BJ (cell line): ENCODE data around the gene NENF. TPM values are rescaled to one million over a fixed set of nuclear protein-coding genes. Genes with fewer than 3 reads are reported as not detected.

ENCODE experiments used
- CTCF ChIA-PET: fragments of 350-600 bp; formaldehyde crosslinking; extraction: SDS; loops from one replicate; lab custom pipeline; 2021; ENCODE audit warnings: antibody characterized with exemption, inconsistent platforms; lab: Yijun Ruan, JAX
- POLR2A ChIA-PET: fragments of 300-600 bp; sonication (Branson Sonifier 250); formaldehyde crosslinking; extraction: SDS; loops from one replicate; lab custom pipeline; 2021; ENCODE audit warnings: antibody characterized with exemption; lab: Charles Lee
- DNase-seq: peaks from one replicate; pipeline ENCODE4 v3.0.0-alpha.2; 2011; ENCODE audit warnings: low read depth
- H3K27me3 ChIP-seq: 2 replicates; pipeline ENCODE4 v1.6.0; 2011; ENCODE audit warnings: low read length; ENCODE audit not compliant: control insufficient read depth, insufficient read depth
- H3K36me3 ChIP-seq: 2 replicates; pipeline ENCODE4 v1.5.1; 2011; ENCODE audit warnings: low read length; ENCODE audit not compliant: control insufficient read depth, insufficient read depth
- H3K4me3 ChIP-seq: 2 replicates; pipeline ENCODE4 v1.5.1; 2011; ENCODE audit warnings: low read depth, mild to moderate bottlenecking, control low read depth, low read length
- polyA plus RNA-seq: library from polyadenylated mRNA; depleted of rRNA; stranded (reverse); fragments of >200 nt; gene quantifications from 2 replicates; pipeline ENCODE4 v1.2.3, GENCODE V29; 2011
- TF ChIP-seq, protein P1 (sequence below): IDR thresholded peaks from 2 replicates; pipeline ENCODE4 v1.5.1; 2011; ENCODE audit warnings: low read depth, mild to moderate bottlenecking, control low read depth, inconsistent platforms, low read length, moderate library complexity; ENCODE audit not compliant: insufficient read depth

NENF gene
- polyA plus RNA-seq, 1 experiment: 85.6 TPM

DNA sequence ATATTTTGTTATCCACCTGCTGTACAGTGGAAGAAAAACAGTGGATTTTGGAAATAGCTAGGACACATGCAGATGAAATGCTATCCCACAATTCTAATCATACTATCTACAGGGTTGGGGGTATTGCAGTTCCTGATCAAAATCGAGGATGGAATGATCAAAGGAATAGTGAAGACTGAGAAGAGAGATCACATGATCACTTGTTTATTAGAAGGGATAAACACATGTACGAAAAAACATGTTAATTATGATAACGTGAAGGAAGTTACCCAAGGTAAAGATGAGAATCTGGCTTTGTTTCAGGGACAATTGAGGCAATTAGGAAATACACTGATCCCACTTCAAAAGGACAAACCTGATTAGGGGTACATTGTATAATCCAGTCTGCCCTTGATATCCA, 8.8 kb upstream of the NENF start:
- ChIA-PET POLR2A (no interaction called here), CTCF (interaction anchor here (0.9 kb wide), 1 partner anchor 353 kb away, joined by 5 read pairs; no protein-coding TSS in a partner anchor)
- Histone ChIP-seq H3K36me3 (no peaks in the 10 kb centered on the region), H3K4me3 (no peak overlapping the region), H3K27me3 (peaks cover 5% of the 10 kb centered on the region)
- TF ChIP-seq, protein P1, sequence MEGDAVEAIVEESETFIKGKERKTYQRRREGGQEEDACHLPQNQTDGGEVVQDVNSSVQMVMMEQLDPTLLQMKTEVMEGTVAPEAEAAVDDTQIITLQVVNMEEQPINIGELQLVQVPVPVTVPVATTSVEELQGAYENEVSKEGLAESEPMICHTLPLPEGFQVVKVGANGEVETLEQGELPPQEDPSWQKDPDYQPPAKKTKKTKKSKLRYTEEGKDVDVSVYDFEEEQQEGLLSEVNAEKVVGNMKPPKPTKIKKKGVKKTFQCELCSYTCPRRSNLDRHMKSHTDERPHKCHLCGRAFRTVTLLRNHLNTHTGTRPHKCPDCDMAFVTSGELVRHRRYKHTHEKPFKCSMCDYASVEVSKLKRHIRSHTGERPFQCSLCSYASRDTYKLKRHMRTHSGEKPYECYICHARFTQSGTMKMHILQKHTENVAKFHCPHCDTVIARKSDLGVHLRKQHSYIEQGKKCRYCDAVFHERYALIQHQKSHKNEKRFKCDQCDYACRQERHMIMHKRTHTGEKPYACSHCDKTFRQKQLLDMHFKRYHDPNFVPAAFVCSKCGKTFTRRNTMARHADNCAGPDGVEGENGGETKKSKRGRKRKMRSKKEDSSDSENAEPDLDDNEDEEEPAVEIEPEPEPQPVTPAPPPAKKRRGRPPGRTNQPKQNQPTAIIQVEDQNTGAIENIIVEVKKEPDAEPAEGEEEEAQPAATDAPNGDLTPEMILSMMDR: no peak
- no peak for DNase-seq

DNA sequence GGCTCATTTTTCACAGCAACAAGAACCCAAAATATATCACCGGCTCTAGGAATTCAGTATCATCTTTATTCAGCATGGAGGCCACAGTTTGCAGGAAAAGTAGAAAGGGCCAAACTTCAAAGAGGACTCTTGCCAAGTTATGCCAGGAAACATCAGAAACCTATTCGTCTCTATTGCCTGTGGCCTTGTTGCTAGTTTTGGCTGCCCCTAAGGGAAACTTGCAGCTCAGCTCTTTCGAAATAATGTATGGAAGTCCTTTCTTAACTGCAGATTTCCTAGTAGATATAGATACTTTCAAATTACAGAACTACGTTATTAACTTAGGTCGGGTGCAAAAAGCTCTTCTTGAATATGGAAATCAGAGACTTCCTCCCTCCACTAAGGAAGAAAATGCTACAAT, 4.2 kb upstream of the NENF start:
- no peak for DNase-seq
- CTCF ChIA-PET: interaction anchor here (0.8 to 1.8 kb wide), 2 partner anchors 29 to 30 kb away, joined by 3 to 5 read pairs; no protein-coding TSS in a partner anchor
- no peak overlapping the region for H3K4me3 ChIP-seq

DNA sequence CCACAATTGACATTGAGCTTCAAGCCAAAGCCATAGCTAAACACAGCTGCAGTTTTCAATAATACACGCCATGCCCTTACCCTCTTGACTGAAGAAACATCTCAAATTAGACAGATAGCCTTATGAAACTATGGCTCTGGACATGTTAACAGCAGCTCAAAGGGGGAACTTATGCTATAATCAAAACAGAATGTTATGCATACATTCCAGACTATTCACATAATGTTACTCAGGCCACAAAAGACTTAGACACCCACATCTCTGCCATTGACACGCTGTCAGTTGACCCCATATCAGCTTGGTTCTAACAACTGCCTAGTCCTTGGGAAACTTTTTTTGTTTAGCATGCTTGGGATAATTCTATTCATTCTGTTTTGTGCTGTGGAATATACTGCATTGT, 2.3 kb upstream of the NENF start:
- DNase-seq: no peak
- CTCF ChIA-PET: interaction anchor here (0.6 to 1.3 kb wide), 2 partner anchors 26 to 139 kb away, joined by 3 read pairs; no protein-coding TSS in a partner anchor
- POLR2A ChIA-PET: interaction anchor here (0.6 kb wide), 1 partner anchor 583 kb away, joined by 3 read pairs; no protein-coding TSS in a partner anchor
- no peaks in the 10 kb centered on the region for H3K36me3 ChIP-seq
- H3K27me3 ChIP-seq: no peaks in the 10 kb centered on the region; the same call in 1 of the 2 replicates
- TF ChIP-seq, protein P1: no peak
- no peak overlapping the region for H3K4me3 ChIP-seq

More for the DNA sequence above, 4.2 kb upstream of the NENF start:
- Histone ChIP-seq H3K27me3 (peaks cover 4% of the 10 kb centered on the region; the same call in 1 of the 2 replicates), H3K36me3 (no peaks in the 10 kb centered on the region)
- POLR2A ChIA-PET: no interaction called here
- TF ChIP-seq, protein P1: no peak

DNA sequence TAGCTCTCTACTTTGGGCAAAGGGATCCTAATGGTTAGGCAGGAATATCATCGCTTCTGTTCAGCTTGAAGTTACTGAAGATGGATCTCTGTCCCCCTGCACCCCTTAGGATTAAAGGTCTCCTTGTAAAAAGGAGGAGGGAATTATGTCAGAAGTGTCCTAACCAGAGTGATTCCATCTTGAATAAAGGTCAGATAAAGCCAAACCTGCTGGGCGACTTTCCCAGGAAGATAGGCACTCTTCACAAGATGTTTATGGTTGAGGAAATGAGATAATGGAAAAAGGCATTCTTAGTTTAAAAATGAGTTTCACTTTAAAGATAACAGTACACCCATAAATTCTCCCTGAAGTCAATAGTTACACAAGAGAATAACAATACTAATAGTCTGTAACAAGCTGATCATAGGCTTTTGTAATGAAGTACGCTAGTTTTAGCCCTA, 1.7 kb upstream of the NENF start:
- no peak overlapping the region for H3K4me3 ChIP-seq
- no peak for DNase-seq
- H3K36me3 ChIP-seq: no peaks in the 10 kb centered on the region
- TF ChIP-seq, protein P1: no peak
- no peaks in the 10 kb centered on the region; the same call in 1 of the 2 replicates for H3K27me3 ChIP-seq
- POLR2A ChIA-PET: interaction anchor here (0.6 kb wide), 1 partner anchor 583 kb away, joined by 3 read pairs; no protein-coding TSS in a partner anchor
- CTCF ChIA-PET: interaction anchor here (0.6 to 1.3 kb wide), 2 partner anchors 25 to 139 kb away, joined by 3 read pairs; no protein-coding TSS in a partner anchor

DNA sequence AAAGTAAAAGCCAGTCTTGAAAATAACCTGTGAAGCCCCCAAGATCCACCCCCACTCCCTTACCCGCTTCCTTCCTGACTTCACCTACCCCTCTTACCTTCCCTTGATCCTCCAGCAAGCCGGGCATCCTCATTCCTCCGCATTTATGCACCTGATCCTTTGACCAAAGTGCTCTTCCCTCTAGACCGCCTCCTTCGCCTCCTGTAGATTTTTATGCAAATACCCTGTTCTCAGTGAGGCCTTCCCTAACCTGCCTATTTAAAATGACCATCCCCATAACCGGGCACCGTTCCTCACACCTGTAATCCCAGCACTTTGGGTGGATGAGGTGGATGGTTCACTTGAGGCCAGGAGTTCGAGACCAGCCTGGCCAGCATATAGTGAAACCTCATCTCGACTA, 1.1 kb upstream of the NENF start:
- Histone ChIP-seq H3K27me3 (no peaks in the 10 kb centered on the region), H3K4me3 (no peak overlapping the region), H3K36me3 (no peaks in the 10 kb centered on the region)
- ChIA-PET POLR2A (no interaction called here), CTCF (interaction anchor here (1.4 kb wide), 1 partner anchor 24 kb away, joined by 5 read pairs; no protein-coding TSS in a partner anchor)
- TF ChIP-seq, protein P1: no peak
- no peak for DNase-seq
